HG03064 (cell line): Measurements from ENCODE around the gene ZNF618.

Experiments used
- ATAC-seq: cut with Tn5 transposase; IDR thresholded peaks from one replicate; pipeline ENCODE4 v1.9.1; 2021; ENCODE audit warnings: low read depth; ENCODE audit not compliant: unreplicated experiment

The ZNF618 gene

DNA sequence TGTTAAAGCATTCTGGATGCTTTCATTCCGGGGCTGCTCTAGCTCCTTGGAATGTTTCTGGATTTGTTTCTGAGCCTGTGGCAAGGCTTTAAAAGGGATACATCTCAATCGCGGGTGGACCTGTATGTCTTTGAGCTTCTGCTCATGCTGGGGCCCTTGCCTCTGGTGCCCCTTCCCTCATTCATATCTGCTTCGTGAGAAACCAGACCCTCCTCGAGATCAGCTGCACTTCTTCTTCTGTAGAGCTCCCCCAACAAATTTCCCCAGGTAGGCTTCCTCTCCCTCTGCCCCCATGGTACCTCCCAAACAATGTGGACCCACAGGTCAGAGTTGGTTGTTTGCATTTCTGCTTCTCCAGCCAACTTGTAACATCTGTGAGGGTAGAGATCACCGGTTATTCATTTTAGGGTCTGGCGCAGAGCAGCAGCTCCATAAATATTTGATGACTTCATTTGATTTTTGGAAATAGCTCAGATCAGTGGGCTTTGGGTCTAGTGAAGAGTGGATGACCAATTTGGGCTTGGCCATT lies 6.6 kb downstream of the ZNF618 start:
- ATAC-seq: no peak

DNA sequence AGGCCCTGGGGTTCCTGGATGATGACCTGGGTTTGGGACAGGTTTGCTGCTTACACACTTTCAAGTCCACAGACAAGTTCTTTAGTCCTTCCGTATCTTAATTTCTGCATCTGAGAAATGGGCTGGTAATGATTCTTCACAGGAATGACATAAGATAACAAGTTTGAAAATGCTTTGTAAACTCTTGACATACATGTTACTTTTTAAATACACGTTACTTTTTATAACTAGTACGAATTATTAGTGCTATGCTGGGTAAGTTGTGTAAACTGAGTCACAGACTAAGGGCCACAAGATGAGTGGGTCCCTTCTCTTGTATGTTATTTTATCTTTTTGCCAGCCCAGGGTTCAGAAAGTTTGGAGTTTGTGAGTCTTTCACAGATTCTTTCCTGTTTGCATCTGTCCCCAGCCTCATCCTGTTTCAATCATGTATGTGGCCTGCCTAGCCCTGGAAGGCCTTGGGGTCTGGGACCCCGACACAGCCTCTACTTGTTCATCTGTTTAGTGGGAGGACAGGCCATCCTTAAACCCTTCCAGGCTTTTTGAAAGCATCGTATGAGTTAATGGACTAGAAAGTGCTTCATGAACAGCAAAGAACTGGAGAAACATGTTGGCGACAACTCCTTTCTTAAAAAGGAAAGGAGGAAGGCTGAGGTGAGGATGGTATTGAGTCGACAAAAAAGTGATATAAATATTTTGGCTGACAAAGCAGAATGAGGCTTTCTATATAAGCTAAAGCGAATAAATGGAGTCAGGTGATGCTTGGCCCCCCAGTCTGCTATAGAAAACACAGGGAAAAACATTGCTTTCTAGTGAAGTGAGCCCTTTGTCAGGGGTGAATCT lies 9.3 kb downstream of the ZNF618 start:
- ATAC-seq: no peak

DNA sequence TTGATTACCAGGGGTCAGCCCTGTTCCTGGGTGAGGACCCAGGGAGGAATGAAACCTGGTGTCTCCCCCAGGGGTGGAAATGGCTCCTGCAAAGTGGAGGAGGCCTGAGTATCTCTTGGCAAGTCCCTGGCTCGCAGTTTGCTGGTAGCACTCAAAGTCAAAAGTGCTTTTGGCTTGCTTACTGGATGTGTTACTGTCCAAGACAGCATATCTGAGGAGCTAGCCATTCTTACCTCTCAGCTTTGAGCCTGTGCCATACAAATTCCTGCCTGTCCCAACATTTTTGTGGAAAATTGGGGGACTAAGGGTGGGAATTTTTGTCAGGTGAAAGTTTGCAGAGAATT lies 9.9 kb downstream of the ZNF618 start:
- no peak for ATAC-seq

DNA sequence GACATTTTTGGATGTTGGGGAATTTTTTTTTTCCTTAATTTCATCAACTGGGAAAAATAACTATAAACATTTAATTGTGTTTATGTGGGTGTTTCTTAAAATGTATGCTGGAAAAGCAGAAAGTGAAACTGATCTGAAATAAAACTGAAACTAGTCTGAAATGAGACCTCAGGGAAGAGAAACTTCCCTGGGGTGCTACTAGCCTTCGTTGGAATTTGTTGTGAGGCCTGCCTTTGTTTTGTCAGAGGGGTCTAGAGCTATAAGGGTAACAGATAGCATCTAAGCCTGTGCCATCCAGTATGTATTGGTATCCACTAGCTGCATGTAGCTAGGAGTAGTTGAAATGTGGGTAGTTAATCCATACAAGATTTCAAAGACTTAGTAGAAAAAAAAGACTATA lies 10.4 kb downstream of the ZNF618 start:
- ATAC-seq: no peak

DNA sequence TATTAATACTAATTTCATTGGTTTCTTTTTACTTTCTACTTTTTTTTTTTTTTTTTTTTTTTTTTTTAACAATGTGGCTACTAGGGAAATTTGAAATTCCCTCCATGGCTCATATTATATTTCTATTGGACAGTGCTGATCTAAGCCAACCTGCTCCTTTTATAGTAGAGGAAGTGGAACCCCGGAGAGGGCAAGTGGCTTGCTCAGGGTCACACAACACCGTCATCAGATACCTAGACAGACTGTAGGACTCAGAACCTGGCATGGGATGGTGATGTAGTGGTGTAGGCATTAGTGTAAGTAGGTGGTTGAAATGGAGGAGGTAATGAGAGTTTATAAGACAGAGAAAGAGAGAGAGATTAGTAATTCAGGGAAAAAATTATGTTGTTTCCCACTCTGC lies 10.8 kb downstream of the ZNF618 start:
- no peak for ATAC-seq

DNA sequence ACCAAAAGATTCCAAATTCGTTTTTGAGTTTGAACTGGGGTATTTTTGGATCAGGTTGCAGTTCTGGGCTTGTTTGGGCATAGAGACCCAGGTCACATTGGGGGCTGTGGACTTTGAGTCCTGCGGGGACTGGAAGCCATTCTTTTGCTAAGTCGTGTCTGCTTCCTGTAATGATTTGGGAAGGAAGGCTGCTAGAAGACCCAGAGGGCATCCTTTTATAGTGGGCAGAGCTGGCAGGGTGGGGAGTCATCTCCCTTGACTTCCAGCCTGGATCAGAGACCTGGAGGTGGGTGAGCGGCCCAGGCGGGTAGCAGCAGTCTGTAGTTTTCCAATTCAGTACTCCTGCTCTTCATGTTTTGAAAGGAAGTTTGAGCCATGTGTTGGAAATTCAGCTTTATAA lies 11.3 kb downstream of the ZNF618 start:
- ATAC-seq: no peak

DNA sequence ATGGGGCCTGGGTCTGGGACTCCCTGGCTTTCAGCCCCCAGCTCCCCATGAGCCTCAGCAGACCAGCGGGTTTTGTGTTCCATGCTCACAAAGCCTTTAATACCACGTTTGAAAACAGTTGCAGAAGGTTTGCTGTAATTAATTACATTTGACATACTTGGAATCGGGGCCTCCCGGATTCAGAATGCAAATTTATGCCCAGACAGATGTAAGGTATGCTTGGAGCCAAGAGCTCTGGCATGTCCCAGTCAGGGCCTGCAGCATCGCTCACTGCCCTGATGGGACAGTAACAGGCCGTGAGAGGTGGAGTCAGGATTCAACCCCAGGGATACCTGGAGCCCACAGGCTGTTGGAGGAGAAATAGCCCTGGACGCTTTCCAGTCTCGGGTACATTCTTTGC lies 12.2 kb downstream of the ZNF618 start:
- ATAC-seq: no peak

DNA sequence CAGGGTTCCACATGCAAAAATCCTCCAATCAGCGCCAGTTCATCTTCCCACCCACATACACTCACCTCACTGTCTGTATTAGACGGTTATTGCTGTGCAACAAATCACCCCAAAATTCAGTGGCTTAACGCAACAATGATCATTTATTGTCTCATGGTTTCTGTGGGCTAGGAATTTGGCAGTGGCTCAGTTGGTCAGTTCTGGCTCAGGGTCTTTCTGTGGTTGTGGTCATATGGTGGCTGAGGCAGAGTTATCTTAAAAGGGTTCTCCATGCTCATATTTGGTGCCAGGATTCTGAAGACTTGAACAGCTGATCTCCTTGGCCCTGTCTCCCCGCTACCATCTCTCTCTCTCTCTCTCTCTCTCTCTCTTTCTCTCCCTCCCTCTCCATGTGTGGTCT lies 12.9 kb downstream of the ZNF618 start:
- ATAC-seq: no peak

DNA sequence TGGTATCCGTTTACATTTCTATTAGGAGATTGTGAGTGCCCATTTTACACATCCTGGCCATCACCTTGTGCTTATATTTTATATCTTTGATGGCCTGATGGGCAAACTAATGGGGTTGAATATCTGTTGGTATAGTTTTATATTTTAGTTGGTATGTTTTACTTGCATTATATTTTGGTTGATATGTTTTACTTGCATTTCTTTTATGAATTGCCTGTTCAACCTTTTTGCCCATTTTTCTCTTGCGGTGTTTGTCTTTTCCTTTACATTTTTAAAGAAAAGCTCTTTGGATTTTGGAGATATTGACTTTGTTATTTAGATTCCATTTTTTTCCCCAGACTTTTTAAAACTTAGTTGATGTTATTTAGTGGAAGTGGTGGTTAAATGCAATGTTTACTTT lies 14.6 kb downstream of the ZNF618 start:
- no peak for ATAC-seq

DNA sequence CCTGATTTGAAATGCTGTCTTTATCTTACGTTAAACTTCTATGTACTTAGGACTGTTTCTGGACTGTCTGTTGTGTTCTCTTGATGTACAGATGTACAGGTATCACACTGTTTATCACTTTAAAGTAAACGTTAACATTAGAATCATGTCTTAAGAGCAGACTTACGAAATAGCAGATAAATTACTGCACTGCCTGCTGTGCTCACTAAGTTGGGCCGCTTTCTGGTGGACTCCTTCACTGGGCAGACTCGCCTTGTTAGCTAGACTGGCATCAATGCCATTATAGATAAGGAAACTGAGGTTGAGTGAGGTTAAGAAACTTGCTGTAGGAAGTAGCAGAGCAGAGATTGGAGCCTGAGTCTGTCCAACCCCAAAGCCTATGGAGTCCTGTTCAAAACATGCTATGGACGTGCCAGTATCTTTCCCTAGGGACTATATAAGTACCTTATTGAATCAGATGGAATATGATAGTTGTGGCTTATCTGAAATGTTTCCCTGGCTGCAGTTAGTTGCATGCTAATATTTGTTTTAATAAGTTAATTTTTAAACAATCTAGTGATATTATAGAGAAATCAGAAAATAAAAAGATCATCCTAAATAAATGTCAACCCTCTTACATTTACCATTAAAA lies 16.9 kb downstream of the ZNF618 start:
- ATAC-seq: no peak

DNA sequence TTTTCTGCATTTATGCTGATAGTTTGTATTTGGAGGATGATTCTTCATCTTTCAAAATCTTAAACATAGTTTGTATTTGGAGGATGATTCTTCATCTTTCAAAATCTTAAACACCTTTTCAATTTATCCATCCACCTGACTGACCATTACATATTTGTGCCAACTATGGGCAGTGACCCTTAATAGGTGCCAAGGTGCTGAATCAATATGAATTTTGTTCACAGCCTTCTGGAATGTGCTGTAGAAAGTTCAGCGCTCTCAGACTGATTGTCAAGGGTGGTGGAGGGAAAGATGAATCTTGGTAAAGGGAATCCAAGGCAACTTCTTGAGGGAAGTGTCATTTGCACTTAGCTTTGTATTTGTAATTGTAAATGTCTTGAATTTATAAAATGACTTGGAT lies 18.1 kb downstream of the ZNF618 start:
- no peak for ATAC-seq

DNA sequence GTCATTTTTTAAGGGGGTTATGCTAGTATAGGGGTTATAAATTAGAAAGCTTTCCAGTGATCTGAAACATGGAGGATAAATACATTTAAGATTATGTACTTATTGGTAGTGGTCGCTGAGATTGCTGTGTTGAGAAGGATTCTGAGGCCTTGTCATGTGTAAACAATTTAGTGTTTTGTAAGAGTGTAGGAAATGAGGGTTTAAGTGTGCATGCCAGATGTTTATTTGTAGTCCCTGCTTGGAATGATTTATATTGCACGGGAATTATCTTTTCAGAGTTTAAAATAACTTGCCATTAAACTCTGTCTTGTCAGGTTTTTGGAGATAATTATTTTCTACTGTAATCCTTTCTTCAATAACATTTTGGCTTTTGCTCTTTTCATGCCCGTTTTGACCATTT lies 19.4 kb downstream of the ZNF618 start:
- ATAC-seq: no peak

DNA sequence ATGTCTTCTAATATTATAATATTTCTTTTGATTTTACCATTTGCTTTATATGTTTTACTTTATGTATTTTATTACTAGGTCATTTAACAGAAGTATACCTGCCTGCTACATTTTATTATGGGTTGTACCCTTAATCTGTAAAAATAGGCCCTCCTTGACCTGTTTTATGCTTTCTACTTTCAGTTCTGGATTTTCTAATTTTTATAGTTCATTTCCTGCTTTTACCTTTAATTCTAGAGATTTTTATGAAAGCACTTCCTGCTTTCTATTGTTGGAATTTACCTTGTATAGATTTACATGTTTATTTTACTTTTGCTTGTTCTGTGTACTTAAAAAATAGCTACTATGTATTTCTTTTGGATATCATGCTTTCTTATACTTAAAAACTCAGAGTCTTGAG lies 20.6 kb downstream of the ZNF618 start:
- ATAC-seq: no peak

DNA sequence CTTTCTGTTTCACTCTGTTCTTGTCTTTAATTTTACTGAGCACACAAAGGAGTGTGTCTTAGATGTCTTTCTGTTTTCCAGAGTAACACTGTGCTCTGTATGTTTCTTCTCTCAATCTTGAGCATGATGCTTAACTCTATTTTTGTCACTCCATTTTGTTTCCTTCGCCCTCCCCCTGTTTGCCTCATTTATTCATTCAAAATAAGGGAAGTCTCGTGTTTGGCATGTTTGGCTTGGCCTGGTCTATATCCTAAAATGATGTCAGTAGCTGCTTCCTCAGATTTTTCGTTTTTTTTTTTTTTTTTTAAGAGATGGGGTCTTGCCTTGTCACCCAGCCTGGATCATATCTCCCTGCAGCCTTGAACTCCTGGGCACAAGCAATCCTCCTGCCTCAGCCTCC lies 22.0 kb downstream of the ZNF618 start:
- ATAC-seq: no peak

DNA sequence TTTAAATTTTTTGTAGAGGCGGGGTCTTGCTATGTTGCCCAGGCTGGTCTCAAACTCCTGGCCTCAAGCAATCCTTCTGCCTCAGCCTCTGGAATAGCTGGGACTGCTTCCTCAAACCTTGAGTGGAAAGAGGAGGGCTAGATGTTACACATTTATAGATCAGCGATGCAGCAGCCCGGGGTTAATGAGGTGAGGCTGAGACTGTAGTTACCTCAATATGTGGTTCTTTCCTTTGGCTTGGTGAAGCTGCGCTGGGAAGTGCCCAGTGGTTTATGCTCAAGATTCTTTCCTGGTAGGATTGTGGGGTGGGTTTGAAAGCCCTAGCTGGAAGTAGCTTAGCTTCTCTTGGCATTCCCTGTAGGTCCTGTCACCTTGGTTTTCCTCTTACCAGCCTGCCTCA lies 22.5 kb downstream of the ZNF618 start:
- ATAC-seq: no peak

DNA sequence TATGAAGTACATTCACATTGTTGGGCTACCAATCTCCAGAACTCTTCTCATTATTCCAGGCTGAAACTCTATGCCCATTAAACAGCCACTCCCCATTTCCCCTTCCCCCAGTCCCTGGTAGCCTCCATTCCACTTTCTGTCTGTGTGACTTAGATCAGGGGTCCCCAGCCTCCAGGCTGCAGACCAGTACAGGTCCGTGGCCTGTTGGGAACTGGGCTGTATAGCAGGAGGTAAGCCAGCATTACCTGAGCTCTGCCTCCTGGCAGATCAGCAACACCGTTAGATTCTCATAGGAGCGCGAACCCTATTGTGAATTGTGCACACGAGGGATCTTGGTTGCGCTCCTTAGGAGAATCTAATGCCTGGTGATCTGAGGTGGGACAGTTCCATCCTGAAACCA lies 23.1 kb downstream of the ZNF618 start:
- ATAC-seq: no peak

DNA sequence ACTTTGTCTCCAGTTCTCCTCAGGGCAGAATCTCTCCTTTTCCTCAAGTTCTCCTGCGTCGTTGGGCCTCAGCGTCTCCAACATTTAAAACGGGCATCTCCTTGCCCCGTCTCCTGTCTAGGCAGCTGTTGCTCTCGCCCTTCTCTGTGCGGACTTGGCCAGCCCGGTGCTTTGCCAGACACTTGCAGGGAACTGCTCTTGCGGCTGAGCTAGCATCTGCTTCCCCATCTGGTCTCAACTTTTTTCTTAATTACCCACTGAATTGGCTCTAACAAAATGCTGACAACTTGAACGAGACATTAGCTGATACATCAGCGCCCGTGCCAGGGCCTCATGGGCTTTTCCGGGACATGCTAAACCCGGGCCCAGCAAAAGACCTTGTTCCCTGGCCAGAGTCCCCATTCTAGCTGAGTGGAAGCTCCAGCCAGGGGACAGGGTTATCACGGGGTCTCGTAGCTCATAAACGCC lies 25.1 kb downstream of the ZNF618 start:
- no peak for ATAC-seq

DNA sequence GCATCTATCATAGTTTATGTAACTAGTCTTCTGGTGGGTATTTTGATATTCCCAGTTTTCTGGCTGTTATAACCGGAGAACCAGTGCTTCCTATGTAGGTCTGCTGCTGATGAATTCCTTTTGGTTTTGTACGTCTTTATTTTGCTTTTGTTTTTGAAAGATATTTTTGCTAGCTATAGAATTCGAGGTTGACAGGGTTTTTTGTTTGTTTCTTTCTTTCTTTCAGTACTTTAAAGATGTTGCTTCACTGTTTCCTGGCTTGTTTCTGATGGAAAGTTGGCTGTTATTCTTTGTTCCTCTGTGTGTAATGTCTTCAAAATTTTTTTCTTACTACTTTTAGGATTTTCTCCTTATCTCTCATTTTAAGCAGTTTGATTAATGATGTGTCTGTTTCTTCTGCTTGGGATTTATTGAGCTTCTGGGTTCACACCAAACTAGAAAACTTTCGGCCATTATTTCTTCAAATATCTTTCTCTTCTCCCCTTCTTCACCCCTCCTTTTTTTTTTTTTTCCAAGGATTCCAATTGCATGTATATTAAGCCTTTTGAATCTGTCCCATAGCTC lies 27.5 kb downstream of the ZNF618 start:
- ATAC-seq: no peak

DNA sequence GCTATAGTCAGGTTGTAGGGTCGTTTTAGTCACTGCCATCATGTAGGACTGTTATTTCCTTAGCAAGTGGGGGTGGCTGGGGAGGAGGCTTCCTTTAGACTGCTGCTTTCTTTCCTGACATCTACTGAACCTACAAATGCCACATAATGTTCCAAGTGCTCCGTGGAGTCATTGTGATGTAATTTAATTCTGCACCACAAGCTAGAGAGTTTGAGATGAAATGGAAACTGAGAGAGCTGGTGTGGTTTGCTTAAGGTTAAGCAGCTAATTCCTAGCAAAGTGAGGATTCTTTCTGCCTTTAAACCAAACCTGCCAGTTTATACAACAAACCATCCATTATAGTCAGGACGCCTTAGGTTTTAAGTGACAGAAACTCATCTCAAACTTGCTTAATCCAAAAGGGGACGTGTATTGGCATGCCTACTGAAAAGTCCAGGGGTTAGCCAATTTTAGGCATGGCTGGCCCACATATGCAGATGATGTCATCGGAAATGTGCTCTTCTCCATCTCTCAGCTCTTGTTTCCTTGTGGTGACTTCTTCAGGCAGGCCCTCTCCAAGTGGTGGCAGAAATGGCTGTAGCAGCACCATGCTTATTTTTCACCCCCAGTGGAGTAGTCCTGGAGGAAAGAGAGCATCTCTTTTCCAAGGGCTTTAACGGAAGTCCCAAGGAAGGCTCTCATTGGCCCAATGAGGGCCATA lies 30.5 kb downstream of the ZNF618 start:
- ATAC-seq: no peak

DNA sequence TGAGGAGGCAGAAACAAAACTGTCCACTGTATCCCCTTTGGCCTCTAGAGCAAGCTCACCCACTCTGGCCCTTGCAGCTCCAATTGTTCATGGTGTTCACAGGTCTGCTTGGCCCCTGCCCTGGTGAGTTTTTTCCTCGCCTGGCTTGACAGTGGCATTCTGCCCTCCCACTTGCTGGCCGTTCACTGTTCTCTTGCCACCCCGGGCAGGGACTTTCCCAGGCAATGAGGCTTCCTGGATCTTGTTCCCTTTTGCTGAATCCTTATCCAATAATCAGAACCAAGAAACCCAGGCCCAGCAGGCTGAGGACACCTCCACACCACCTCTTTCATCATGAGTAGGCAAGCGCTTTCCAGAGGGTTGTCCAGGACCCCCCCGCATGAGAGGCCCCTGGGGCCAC lies 31.2 kb downstream of the ZNF618 start:
- ATAC-seq: no peak

DNA sequence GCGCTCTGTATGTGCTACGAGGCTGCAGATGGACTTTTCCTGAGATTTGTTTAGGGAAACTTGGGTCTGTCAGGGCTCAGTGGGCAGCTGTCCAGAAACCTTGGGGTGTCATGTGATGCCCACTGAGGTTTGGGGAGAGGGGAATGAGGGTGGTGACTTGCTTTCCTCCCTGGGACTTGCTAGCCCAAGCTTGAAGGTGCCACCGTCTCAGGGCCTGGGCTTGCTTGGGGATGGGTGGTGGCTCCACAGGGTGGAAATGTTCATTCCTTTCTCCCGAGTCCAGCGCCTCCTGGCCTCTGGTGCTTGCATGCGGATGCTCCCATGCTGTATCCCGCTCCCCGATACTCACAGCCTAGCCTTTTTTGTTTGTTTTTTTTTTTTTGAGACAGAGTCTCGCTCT lies 33.3 kb downstream of the ZNF618 start:
- no peak for ATAC-seq
